Osteocyte (in vitro differentiated cells): ENCODE data around the gene C12orf57. TPM values are rescaled to one million over a fixed set of nuclear protein-coding genes. Genes with fewer than 3 reads are reported as not detected.

Source experiments
- microRNA-seq: library from miRNA; unstranded; fragments of <30 nt; microRNA quantifications from one replicate; pipeline ENCODE4 v1.1.0, GENCODE V29; 2020; ENCODE audit not compliant: unreplicated experiment
- total RNA-seq: library from RNA; stranded (reverse); gene quantifications from 2 replicates; pipeline ENCODE4 v1.2.1, GENCODE V29; 2021

Gene C12orf57
- total RNA-seq, 1 donor from 2014 or later, result 309 TPM

Small RNAs within 50 kb of the gene (microRNA-seq; reads per million reads assigned to microRNA genes)
- gene MIR141 (4.9 reads per million), gene MIR200C (22.5 reads per million, percentile 32 among the genes with 10 or more reads in this experiment)

Other genes with a start within 250 kb of the C12orf57 start
- 3.9 and 5.2 TPM in 2 replicates for gene PIANP, start 243.2 kb upstream of the C12orf57 start, total RNA-seq
- 61.4 and 73.0 TPM in 2 replicates for gene COPS7A, start 220.0 kb upstream of the C12orf57 start, total RNA-seq
- 141 and 162 TPM in 2 replicates for gene MLF2, start 190.9 kb upstream of the C12orf57 start, total RNA-seq
- 501 and 554 TPM in 2 replicates for gene PTMS, start 177.7 kb upstream of the C12orf57 start, total RNA-seq
- 1.1 and 2.5 TPM in 2 replicates for gene LAG3, start 171.5 kb upstream of the C12orf57 start, total RNA-seq
- 0.60 and 0.62 TPM in 2 replicates for gene CD4, start 154.5 kb upstream of the C12orf57 start, total RNA-seq
- gene GPR162, start 122.2 kb upstream of the C12orf57 start, total RNA-seq, result 11.5 and 12.0 TPM in 2 replicates
- gene P3H3, start 115.6 kb upstream of the C12orf57 start, total RNA-seq, result 86.5 and 90.8 TPM in 2 replicates
- gene GNB3, start 103.1 kb upstream of the C12orf57 start, total RNA-seq, result 8.3 and 10.6 TPM in 2 replicates
- gene CDCA3, start 92.7 kb upstream of the C12orf57 start, total RNA-seq, result 8.0 and 9.2 TPM in 2 replicates
- gene USP5, start 91.9 kb upstream of the C12orf57 start, total RNA-seq, result 113 and 114 TPM in 2 replicates
- gene TPI1, start 76.5 kb upstream of the C12orf57 start, total RNA-seq, result 408 and 415 TPM in 2 replicates
- 9.2 and 11.5 TPM in 2 replicates for gene SPSB2, start 70.7 kb upstream of the C12orf57 start, total RNA-seq
- 9.0 and 11.3 TPM in 2 replicates for gene LRRC23, start 39.2 kb upstream of the C12orf57 start, total RNA-seq
- 21.5 and 24.1 TPM in 2 replicates for gene ENO2, start 29.4 kb upstream of the C12orf57 start, total RNA-seq
- gene ATN1, start 16.1 kb upstream of the C12orf57 start, total RNA-seq, result 117 and 123 TPM in 2 replicates
- gene RNU7-1, start 206 bp upstream of the C12orf57 start, total RNA-seq, result not detected in 2 replicates
- gene PTPN6, start 7.3 kb downstream of the C12orf57 start, total RNA-seq, result 0.29 and 0.94 TPM in 2 replicates
- 202 and 205 TPM in 2 replicates for gene PHB2, start 26.6 kb downstream of the C12orf57 start, total RNA-seq
- 29.5 and 29.8 TPM in 2 replicates for gene EMG1, start 26.9 kb downstream of the C12orf57 start, total RNA-seq
- 33.2 TPM in 2 replicates for gene LPCAT3, start 74.5 kb downstream of the C12orf57 start, total RNA-seq
- gene C1S, start 116.7 kb downstream of the C12orf57 start, total RNA-seq, result 16.4 and 18.2 TPM in 2 replicates
- 35.1 and 38.4 TPM in 2 replicates for gene C1R, start 148.4 kb downstream of the C12orf57 start, total RNA-seq
- gene C1RL, start 165.2 kb downstream of the C12orf57 start, total RNA-seq, result 20.8 and 22.3 TPM in 2 replicates
- gene RBP5, start 184.9 kb downstream of the C12orf57 start, total RNA-seq, result not detected in 2 replicates
- 12.0 and 14.4 TPM in 2 replicates for gene CLSTN3, start 186.3 kb downstream of the C12orf57 start, total RNA-seq
- 30.8 and 31.1 TPM in 2 replicates for gene PEX5, start 245.7 kb downstream of the C12orf57 start, total RNA-seq